ENCODE results near the gene KCNH6.

Gene KCNH6

GRCh38 chr17:63530557-63531021, 7.4 kb downstream of the KCNH6 start:
- TF ChIP-seq, protein P1, sequence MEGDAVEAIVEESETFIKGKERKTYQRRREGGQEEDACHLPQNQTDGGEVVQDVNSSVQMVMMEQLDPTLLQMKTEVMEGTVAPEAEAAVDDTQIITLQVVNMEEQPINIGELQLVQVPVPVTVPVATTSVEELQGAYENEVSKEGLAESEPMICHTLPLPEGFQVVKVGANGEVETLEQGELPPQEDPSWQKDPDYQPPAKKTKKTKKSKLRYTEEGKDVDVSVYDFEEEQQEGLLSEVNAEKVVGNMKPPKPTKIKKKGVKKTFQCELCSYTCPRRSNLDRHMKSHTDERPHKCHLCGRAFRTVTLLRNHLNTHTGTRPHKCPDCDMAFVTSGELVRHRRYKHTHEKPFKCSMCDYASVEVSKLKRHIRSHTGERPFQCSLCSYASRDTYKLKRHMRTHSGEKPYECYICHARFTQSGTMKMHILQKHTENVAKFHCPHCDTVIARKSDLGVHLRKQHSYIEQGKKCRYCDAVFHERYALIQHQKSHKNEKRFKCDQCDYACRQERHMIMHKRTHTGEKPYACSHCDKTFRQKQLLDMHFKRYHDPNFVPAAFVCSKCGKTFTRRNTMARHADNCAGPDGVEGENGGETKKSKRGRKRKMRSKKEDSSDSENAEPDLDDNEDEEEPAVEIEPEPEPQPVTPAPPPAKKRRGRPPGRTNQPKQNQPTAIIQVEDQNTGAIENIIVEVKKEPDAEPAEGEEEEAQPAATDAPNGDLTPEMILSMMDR (IDR thresholded peaks at IDR 0.05; ENCODE audit: low read depth, low read length): no peak
- in situ Hi-C loops (cut with HindIII; ENCODE audit: low sequenced_read_pairs): no loop called here
- no peak for DNase-seq (ENCODE audit: low read depth, low spot score)
- no peak overlapping the region for H3K4me3 ChIP-seq (ENCODE audit: low read depth, low read length)

DNA sequence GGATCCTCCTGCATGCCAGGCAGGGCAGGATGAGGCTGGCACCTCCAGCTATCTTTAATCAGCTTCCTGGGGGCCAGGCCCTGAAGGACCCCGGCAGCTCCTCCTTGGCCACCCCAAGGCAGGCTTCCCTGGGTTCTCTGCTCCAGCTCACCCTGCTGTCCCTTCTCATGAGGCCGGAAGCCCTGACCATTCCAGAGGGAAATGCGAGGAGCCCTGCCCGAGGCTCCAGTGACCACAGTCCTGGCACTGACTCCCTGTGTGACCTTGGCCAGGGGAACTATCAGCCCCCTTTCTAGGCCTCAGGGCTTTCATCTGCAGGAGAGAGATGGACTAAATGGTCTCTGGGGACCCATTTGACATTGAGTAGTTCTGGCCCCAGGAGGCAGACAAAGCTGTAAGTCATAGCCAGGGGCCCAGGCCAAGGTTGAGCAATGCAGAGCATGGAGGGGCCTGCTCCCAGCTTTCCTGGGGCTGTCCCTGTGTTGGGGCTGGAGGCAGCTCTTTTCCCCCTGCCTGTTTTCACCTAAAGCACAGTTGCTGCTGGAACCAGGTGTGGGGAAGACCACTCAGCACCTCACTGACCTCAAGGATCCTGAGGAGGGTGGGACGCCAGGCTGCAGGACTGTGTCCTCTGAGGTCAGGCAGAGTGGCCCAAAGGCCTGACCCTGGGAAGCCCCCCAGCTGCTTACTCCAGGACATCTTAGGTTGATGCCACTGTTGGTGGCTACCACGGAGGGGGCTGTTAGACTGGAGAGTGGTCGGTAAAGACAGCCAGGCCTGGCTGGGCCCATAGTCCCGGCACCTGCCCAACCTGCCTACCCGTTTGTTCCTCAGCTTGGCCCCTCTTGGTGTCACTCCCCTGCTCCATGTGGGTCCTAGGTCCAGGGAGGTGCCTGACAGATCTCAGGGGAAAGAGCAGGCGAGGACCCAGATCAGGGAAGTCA, 8.1 kb downstream of the KCNH6 start:
- no peak for DNase-seq (ENCODE audit: low read depth, low spot score)
- in situ Hi-C loops (cut with HindIII; ENCODE audit: low sequenced_read_pairs): no loop called here
- TF ChIP-seq, protein P1 (IDR thresholded peaks at IDR 0.05; ENCODE audit: low read depth, low read length): no peak
- no peak overlapping the region for H3K4me3 ChIP-seq (ENCODE audit: low read depth, low read length)

DNA sequence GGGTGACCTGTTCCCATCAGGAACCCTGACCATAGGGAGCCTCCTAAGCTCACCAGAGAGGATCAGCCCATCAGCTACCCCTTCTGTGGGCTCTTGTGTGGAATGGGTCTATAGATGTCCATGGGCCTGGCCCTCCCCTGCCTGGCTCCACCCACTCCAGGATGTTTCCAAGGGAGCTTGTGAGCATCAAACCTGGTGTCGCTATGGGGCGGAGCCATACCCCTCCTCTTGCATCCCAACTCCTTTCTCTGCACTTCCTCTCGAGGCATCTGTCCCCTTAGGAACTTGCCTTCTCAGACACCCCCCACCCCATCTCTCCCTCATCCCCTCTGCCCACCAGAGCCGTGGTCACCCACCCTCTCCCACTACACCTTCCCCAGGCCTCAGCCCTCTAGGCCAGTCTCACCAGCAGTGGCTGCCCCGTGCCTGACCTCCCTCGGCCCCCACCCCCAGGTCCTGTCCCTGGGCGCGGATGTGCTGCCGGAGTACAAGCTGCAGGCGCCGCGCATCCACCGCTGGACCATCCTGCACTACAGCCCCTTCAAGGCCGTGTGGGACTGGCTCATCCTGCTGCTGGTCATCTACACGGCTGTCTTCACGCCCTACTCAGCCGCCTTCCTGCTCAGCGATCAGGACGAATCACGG, 10.4 kb downstream of the KCNH6 start:
- no peak for DNase-seq (ENCODE audit: low read depth, low spot score)
- in situ Hi-C loops (cut with HindIII; ENCODE audit: low sequenced_read_pairs): no loop called here
- no peak overlapping the region for H3K4me3 ChIP-seq (ENCODE audit: low read depth, low read length)
- TF ChIP-seq, protein P1 (IDR thresholded peaks at IDR 0.05; ENCODE audit: low read depth, low read length): no peak

GRCh38 chr17:63534078-63534570, 11.0 kb downstream of the KCNH6 start:
- in situ Hi-C loops (cut with HindIII; ENCODE audit: low sequenced_read_pairs): no loop called here
- DNase-seq (ENCODE audit: low read depth, low spot score): no peak
- no peak overlapping the region for H3K4me3 ChIP-seq (ENCODE audit: low read depth, low read length)
- TF ChIP-seq, protein P1 (IDR thresholded peaks at IDR 0.05; ENCODE audit: low read depth, low read length): no peak

DNA sequence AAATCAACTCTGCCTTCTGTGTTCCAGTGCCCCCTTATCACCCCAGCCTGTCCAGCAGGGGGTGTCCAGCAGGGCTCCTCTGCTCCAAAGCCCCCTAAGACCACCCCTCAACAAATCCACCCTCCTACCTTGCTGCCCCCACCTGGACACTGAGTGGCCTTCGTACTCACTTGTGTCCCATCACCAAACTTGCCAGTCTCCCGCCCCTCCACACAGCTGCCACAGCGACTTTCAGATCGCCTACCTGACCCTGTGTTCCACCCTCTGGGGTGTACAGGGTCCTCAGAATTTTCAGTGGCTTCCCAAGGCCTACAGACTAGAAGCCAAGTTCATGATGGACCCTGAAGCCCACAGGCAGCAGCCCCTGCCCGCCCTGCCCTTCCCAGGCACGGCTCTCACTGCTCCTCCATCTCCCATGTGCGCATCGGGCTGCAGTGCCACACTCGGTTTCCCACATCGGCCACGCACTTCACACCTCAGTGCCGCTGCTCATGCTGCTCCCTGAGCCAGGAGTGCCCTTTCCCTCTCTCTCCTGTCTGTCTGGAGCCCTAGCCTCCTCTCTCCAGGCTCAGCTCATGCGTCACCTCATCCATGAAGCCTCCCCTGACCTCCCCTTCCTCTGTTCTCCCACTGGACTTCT, 11.8 kb downstream of the KCNH6 start:
- in situ Hi-C loops (cut with HindIII; ENCODE audit: low sequenced_read_pairs): no loop called here
- H3K4me3 ChIP-seq (ENCODE audit: low read depth, low read length): no peak overlapping the region
- TF ChIP-seq, protein P1 (IDR thresholded peaks at IDR 0.05; ENCODE audit: low read depth, low read length): no peak
- DNase-seq (ENCODE audit: low read depth, low spot score): no peak

DNA sequence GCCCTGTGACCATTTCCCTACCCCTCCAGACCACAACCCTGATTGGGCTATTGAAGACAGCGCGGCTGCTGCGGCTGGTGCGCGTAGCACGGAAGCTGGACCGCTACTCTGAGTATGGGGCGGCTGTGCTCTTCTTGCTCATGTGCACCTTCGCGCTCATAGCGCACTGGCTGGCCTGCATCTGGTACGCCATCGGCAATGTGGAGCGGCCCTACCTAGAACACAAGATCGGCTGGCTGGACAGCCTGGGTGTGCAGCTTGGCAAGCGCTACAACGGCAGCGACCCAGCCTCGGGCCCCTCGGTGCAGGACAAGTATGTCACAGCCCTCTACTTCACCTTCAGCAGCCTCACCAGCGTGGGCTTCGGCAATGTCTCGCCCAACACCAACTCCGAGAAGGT, 12.5 kb downstream of the KCNH6 start:
- in situ Hi-C loops (cut with HindIII; ENCODE audit: low sequenced_read_pairs): no loop called here
- TF ChIP-seq, protein P1 (IDR thresholded peaks at IDR 0.05; ENCODE audit: low read depth, low read length): no peak
- DNase-seq (ENCODE audit: low read depth, low spot score): no peak
- no peak overlapping the region for H3K4me3 ChIP-seq (ENCODE audit: low read depth, low read length)
